Ascending aorta (tissue), 2 donors: ENCODE results near the gene TPRG1. TPM values are rescaled to one million over a fixed set of nuclear protein-coding genes. Genes with fewer than 3 reads are reported as not detected.
A peak's percentile ranks its signal among the peaks of the same experiment; 100 is the strongest.

Experiments used
- DNase-seq, 2 donors: peaks; one replicate each; pipeline ENCODE4 v3.0.0-alpha.2; 2019; ENCODE audit warnings: low spot score in 2 of 2
- H3K27ac ChIP-seq, 2 donors: fragments of 200-600 bp; sonication (generic); one replicate each; pipeline ENCODE4 v1.5.1; 2016 to 2017; ENCODE audit warnings: mild to moderate bottlenecking in 1 of 2
- H3K27me3 ChIP-seq: fragments of 200-600 bp; sonication (generic); one replicate; pipeline ENCODE4 v1.5.1; 2017
- H3K36me3 ChIP-seq, 2 donors: fragments of 200-600 bp; sonication (generic); one replicate each; pipeline ENCODE4 v1.5.1; 2016
- H3K4me1 ChIP-seq, 2 donors: fragments of 200-600 bp; sonication (generic); one replicate each; pipeline ENCODE4 v1.5.1; 2016 to 2017; ENCODE audit warnings: mild to moderate bottlenecking in 1 of 2
- H3K4me3 ChIP-seq, 2 donors: fragments of 200-600 bp; sonication (generic); one replicate each; pipeline ENCODE4 v1.5.1; 2016 to 2017; ENCODE audit warnings: mild to moderate bottlenecking in 1 of 2
- H3K9me3 ChIP-seq, 2 donors: fragments of 200-600 bp; sonication (generic); one replicate each; pipeline ENCODE4 v1.5.1; 2016
- CTCF ChIP-seq, 3 experiments: fragments of 200-600 bp in 2 of 3; fragments of 450-650 bp in 1 of 3; sonication (generic) in 2 of 3; IDR thresholded peaks; one replicate each; pipeline ENCODE4 v1.5.1; 2016 to 2019; ENCODE audit warnings: antibody characterized with exemption in 3 of 3, mild to moderate bottlenecking in 1 of 3, moderate library complexity in 1 of 3
- intact Hi-C: fragments of 100-400 bp; cut with DNase I; formaldehyde crosslinking; loops from one replicate; pipeline ENCODE4 v1.15.1; 2023
- total RNA-seq: library from RNA; depleted of rRNA; stranded (reverse); fragments of >200 nt; gene quantifications from one replicate; pipeline ENCODE4 v1.1.0, GENCODE V29; 2016

TPRG1 gene
- total RNA-seq, 1 donor from 2014 or later = 6.4 TPM

GRCh38 chr3:189355115-189355480 is 183.3 kb downstream of the TPRG1 start:
- Histone ChIP-seq H3K27me3 (no peaks in the 10 kb centered on the region), H3K9me3 (no peaks in the 10 kb centered on the region), H3K36me3 (no peaks in the 10 kb centered on the region), H3K27ac (no peak overlapping the region), H3K4me1 (peaks cover 0 to 19% of the 10 kb centered on the region in 2 donors), H3K4me3 (no peak overlapping the region)
- no peak for DNase-seq
- intact Hi-C loops = no loop called here
- no peak for TF ChIP-seq CTCF (IDR thresholded peaks at IDR 0.05)

- Histone ChIP-seq H3K9me3 (no peaks in the 10 kb centered on the region), H3K4me1 (peaks cover 0 to 19% of the 10 kb centered on the region in 2 donors), H3K36me3 (no peaks in the 10 kb centered on the region), H3K27ac (no peak overlapping the region), H3K4me3 (no peak overlapping the region), H3K27me3 (no peaks in the 10 kb centered on the region)
- intact Hi-C loops = no loop called here
- no peak for TF ChIP-seq CTCF (IDR thresholded peaks at IDR 0.05)
- DNase-seq = no peak
Measured at GRCh38 chr3:189355481-189356201, 183.9 kb downstream of the TPRG1 start.

GRCh38 chr3:189360291-189360690 is 188.5 kb downstream of the TPRG1 start:
- intact Hi-C loops = no loop called here

GRCh38 chr3:189361103-189361835 is 189.5 kb downstream of the TPRG1 start:
- no peaks in the 10 kb centered on the region for H3K36me3 ChIP-seq
- H3K9me3 ChIP-seq = no peaks in the 10 kb centered on the region
- no peaks in the 10 kb centered on the region for H3K27me3 ChIP-seq
- intact Hi-C loops = no loop called here
- TF ChIP-seq CTCF (IDR thresholded peaks at IDR 0.05) = no peak
- no peak overlapping the region for H3K27ac ChIP-seq
- no peak for DNase-seq
- H3K4me3 ChIP-seq = no peak overlapping the region
- peaks cover 0 to 7% of the 10 kb centered on the region in 2 donors for H3K4me1 ChIP-seq

More at GRCh38 chr3:189360291-189360690, 188.5 kb downstream of the TPRG1 start:
- no peak for DNase-seq
- H3K27ac ChIP-seq = peak overlapping the region; percentile 5 to 27
- no peak for TF ChIP-seq CTCF (IDR thresholded peaks at IDR 0.05)
- no peaks in the 10 kb centered on the region for H3K27me3 ChIP-seq
- peaks cover 0 to 16% of the 10 kb centered on the region in 2 donors for H3K4me1 ChIP-seq
- H3K9me3 ChIP-seq = no peaks in the 10 kb centered on the region
- no peak overlapping the region for H3K4me3 ChIP-seq
- no peaks in the 10 kb centered on the region for H3K36me3 ChIP-seq

- Histone ChIP-seq H3K4me1 (peaks cover 0 to 7% of the 10 kb centered on the region in 2 donors), H3K9me3 (no peaks in the 10 kb centered on the region), H3K36me3 (no peaks in the 10 kb centered on the region), H3K27me3 (no peaks in the 10 kb centered on the region), H3K4me3 (no peak overlapping the region), H3K27ac (peak overlapping the region in 1 of 2 donors; percentile 62)
- no peak for DNase-seq
- TF ChIP-seq CTCF (IDR thresholded peaks at IDR 0.05) = no peak
- intact Hi-C loops = no loop called here
Measured at GRCh38 chr3:189363590-189364255, 192.0 kb downstream of the TPRG1 start.
